Trophoblast cell (in vitro differentiated cells and primary cell): ENCODE data around the gene OR51T1.
"Not testable (repeated sequence)": the region's sequence is repeated elsewhere in the genome, so short reads cannot be mapped to it uniquely, and the experiment has no call there.

ENCODE experiments used
- DNase-seq, 2 donors: peaks; one replicate each; pipeline ENCODE4 v3.0.0-alpha.2; 2016
- H2AFZ ChIP-seq: 2 replicates; pipeline ENCODE4 v1.6.1; 2013; ENCODE audit warnings: low read length, moderate library complexity, mild to moderate bottlenecking; ENCODE audit not compliant: insufficient read depth, poor library complexity
- H2AK5ac ChIP-seq: 2 replicates; pipeline ENCODE4 v1.6.1; 2013; ENCODE audit warnings: mild to moderate bottlenecking, low read length
- H2BK120ac ChIP-seq: 2 replicates; pipeline ENCODE4 v1.6.1; 2013; ENCODE audit warnings: low read length, mild to moderate bottlenecking, moderate library complexity; ENCODE audit not compliant: insufficient read depth, poor library complexity
- H2BK12ac ChIP-seq: 2 replicates; pipeline ENCODE4 v1.6.1; 2013; ENCODE audit warnings: mild to moderate bottlenecking, low read length, moderate library complexity
- H2BK5ac ChIP-seq: 2 replicates; pipeline ENCODE4 v1.6.1; 2013; ENCODE audit warnings: low read length, low read depth, moderate library complexity, mild to moderate bottlenecking; ENCODE audit not compliant: poor library complexity
- H3K14ac ChIP-seq: 2 replicates; pipeline ENCODE4 v1.6.1; 2013; ENCODE audit warnings: mild to moderate bottlenecking, low read length
- H3K18ac ChIP-seq: 2 replicates; pipeline ENCODE4 v1.6.1; 2013; ENCODE audit warnings: mild to moderate bottlenecking, low read length
- H3K23ac ChIP-seq: 2 replicates; pipeline ENCODE4 v1.6.1; 2013; ENCODE audit warnings: low read length
- H3K27ac ChIP-seq: 2 replicates; pipeline ENCODE4 v1.5.1; 2013; ENCODE audit warnings: low read depth, mild to moderate bottlenecking, inconsistent platforms, low read length, moderate library complexity
- H3K27me3 ChIP-seq: 2 replicates; pipeline ENCODE4 v1.6.1; 2013; ENCODE audit warnings: inconsistent platforms, mild to moderate bottlenecking, low read length, moderate library complexity; ENCODE audit not compliant: insufficient read depth
- H3K36me3 ChIP-seq, 2 experiments: 1 replicate in 1 of 2; 2 replicates in 1 of 2; pipeline ENCODE4 v1.6.1; 2013; ENCODE audit warnings: low read length in 2 of 2, mild to moderate bottlenecking in 2 of 2, moderate library complexity in 1 of 2; ENCODE audit not compliant: insufficient read depth in 2 of 2, control insufficient read depth in 1 of 2
- H3K4ac ChIP-seq: 2 replicates; pipeline ENCODE4 v1.6.1; 2013; ENCODE audit warnings: low read depth, mild to moderate bottlenecking, low read length, moderate library complexity
- H3K4me1 ChIP-seq, 2 experiments: 1 replicate in 1 of 2; 2 replicates in 1 of 2; pipeline ENCODE4 v1.6.1; 2013; ENCODE audit warnings: low read length in 2 of 2, mild to moderate bottlenecking in 2 of 2, moderate library complexity in 1 of 2; ENCODE audit not compliant: insufficient read depth in 2 of 2, control insufficient read depth in 1 of 2
- H3K4me2 ChIP-seq: 2 replicates; pipeline ENCODE4 v1.6.1; 2013; ENCODE audit warnings: inconsistent platforms, mild to moderate bottlenecking, low read length, moderate library complexity
- H3K4me3 ChIP-seq: 2 replicates; pipeline ENCODE4 v1.5.1; 2013; ENCODE audit warnings: mild to moderate bottlenecking, low read depth, low read length, inconsistent platforms
- H3K79me1 ChIP-seq: one replicate; pipeline ENCODE4 v1.6.1; 2013; ENCODE audit warnings: low read length
- H3K79me2 ChIP-seq: 2 replicates; pipeline ENCODE4 v1.6.1; 2013; ENCODE audit warnings: low read length, mild to moderate bottlenecking; ENCODE audit not compliant: control insufficient read depth, insufficient read depth, poor library complexity
- H3K9ac ChIP-seq: 2 replicates; pipeline ENCODE4 v1.6.1; 2013; ENCODE audit warnings: mild to moderate bottlenecking, low read length
- H3K9me3 ChIP-seq: 2 replicates; pipeline ENCODE4 v1.6.1; 2013; ENCODE audit warnings: low read depth, mild to moderate bottlenecking, control low read depth, inconsistent platforms, low read length; ENCODE audit not compliant: insufficient read depth
- H4K12ac ChIP-seq: 2 replicates; pipeline ENCODE4 v1.6.1; 2013; ENCODE audit warnings: low read depth, mild to moderate bottlenecking, low read length, moderate library complexity
- H4K8ac ChIP-seq: 2 replicates; pipeline ENCODE4 v1.6.1; 2013; ENCODE audit warnings: low read depth, mild to moderate bottlenecking, low read length, moderate library complexity
- H4K91ac ChIP-seq: one replicate; pipeline ENCODE4 v1.6.1; 2013; ENCODE audit warnings: low read depth, mild to moderate bottlenecking, low read length, moderate library complexity
- WGBS: extraction: QIAGEN DNeasy Blood & Tissue Kit; methylation state at CpG from one replicate; pipeline ENCODE4 v1.1.7; 2013; ENCODE audit warnings: missing lambda C conversion rate; ENCODE audit not compliant: insufficient read length, insufficient coverage; ENCODE audit errors: extremely low coverage; 5-methylcytosine and 5-hydroxymethylcytosine counted together

OR51T1 gene

GRCh38 chr11:4854286-4854685 is 27.4 kb upstream of the OR51T1 start:
- not testable (repeated sequence) for H3K9ac ChIP-seq

GRCh38 chr11:4862447-4863236 is 19.1 kb upstream of the OR51T1 start:
- Histone ChIP-seq H3K79me1 (no peaks in the 10 kb centered on the region), H4K8ac (no peak overlapping the region), H3K23ac (no peak overlapping the region), H3K27ac (no peak overlapping the region), H3K9ac (no peak overlapping the region), H3K4ac (no peak overlapping the region), H3K18ac (no peak overlapping the region), H4K12ac (no peak overlapping the region), H3K14ac (no peak overlapping the region), H3K4me3 (no peak overlapping the region), H3K79me2 (no peaks in the 10 kb centered on the region), H3K4me1 (no peaks in the 10 kb centered on the region), H3K9me3 (no peaks in the 10 kb centered on the region), H2AK5ac (no peak overlapping the region), H3K27me3 (no peaks in the 10 kb centered on the region), H2AFZ (no peak overlapping the region), H2BK120ac (no peak overlapping the region), H4K91ac (no peak overlapping the region), H2BK5ac (no peak overlapping the region), H2BK12ac (no peak overlapping the region), H3K36me3 (no peaks in the 10 kb centered on the region), H3K4me2 (no peak overlapping the region)
- DNase-seq, result no peak

More at GRCh38 chr11:4854286-4854685, 27.4 kb upstream of the OR51T1 start:
- H3K9me3 ChIP-seq, H3K4me2 ChIP-seq, H2BK12ac ChIP-seq, H3K14ac ChIP-seq, H4K12ac ChIP-seq, H4K8ac ChIP-seq, H3K4ac ChIP-seq, H2BK5ac ChIP-seq, H3K27me3 ChIP-seq, H3K23ac ChIP-seq, H4K91ac ChIP-seq, H3K36me3 ChIP-seq, H2BK120ac ChIP-seq, H2AFZ ChIP-seq, H3K4me3 ChIP-seq, H3K18ac ChIP-seq, H2AK5ac ChIP-seq, H3K79me1 ChIP-seq, H3K27ac ChIP-seq, DNase-seq, H3K4me1 ChIP-seq, H3K79me2 ChIP-seq: not testable (repeated sequence)
- no CpG with 5 or more reads among the region's 7 CpGs for WGBS

GRCh38 chr11:4863876-4864275 is 17.8 kb upstream of the OR51T1 start:
- DNase-seq, result no peak
- H2AK5ac ChIP-seq, result no peak overlapping the region
- no peak overlapping the region for H3K27ac ChIP-seq
- H4K91ac ChIP-seq, result no peak overlapping the region
- H3K9me3 ChIP-seq, result no peaks in the 10 kb centered on the region
- no peak overlapping the region for H3K18ac ChIP-seq
- no peak overlapping the region for H3K14ac ChIP-seq
- H3K23ac ChIP-seq, result no peak overlapping the region
- H3K4me1 ChIP-seq, result no peaks in the 10 kb centered on the region
- no peak overlapping the region for H2BK5ac ChIP-seq
- no peaks in the 10 kb centered on the region for H3K79me2 ChIP-seq
- no peak overlapping the region for H2BK12ac ChIP-seq
- H3K4me2 ChIP-seq, result no peak overlapping the region
- H3K27me3 ChIP-seq, result no peaks in the 10 kb centered on the region
- H2BK120ac ChIP-seq, result no peak overlapping the region
- no peak overlapping the region for H3K4ac ChIP-seq
- H3K79me1 ChIP-seq, result no peaks in the 10 kb centered on the region
- H3K9ac ChIP-seq, result no peak overlapping the region
- H3K4me3 ChIP-seq, result no peak overlapping the region
- WGBS, result no CpG with 5 or more reads among the region's 4 CpGs
- H3K36me3 ChIP-seq, result no peaks in the 10 kb centered on the region
- H2AFZ ChIP-seq, result no peak overlapping the region
- H4K8ac ChIP-seq, result no peak overlapping the region
- no peak overlapping the region for H4K12ac ChIP-seq

GRCh38 chr11:4865855-4866254 is 15.8 kb upstream of the OR51T1 start:
- Histone ChIP-seq H3K4me3 (no peak overlapping the region), H4K12ac (no peak overlapping the region), H3K27me3 (no peaks in the 10 kb centered on the region), H3K9me3 (no peaks in the 10 kb centered on the region), H3K4ac (no peak overlapping the region), H3K23ac (no peak overlapping the region), H2AK5ac (no peak overlapping the region), H2BK12ac (no peak overlapping the region), H3K36me3 (no peaks in the 10 kb centered on the region), H4K8ac (no peak overlapping the region), H3K4me2 (no peak overlapping the region), H2AFZ (no peak overlapping the region), H4K91ac (no peak overlapping the region), H3K27ac (no peak overlapping the region), H3K79me2 (no peaks in the 10 kb centered on the region), H3K4me1 (no peaks in the 10 kb centered on the region), H2BK120ac (no peak overlapping the region), H3K79me1 (no peaks in the 10 kb centered on the region), H3K18ac (no peak overlapping the region), H3K14ac (no peak overlapping the region), H2BK5ac (no peak overlapping the region), H3K9ac (no peak overlapping the region)
- no peak for DNase-seq
- no CpG with 5 or more reads among the region's 1 CpG for WGBS
